Ishikawa (cell line): ENCODE data around the gene KIAA0408.

Experiments used
- CEBPB ChIP-seq: IDR thresholded peaks from 2 replicates; pipeline ENCODE4 v1.6.1; 2012
- CREB1 ChIP-seq: IDR thresholded peaks from 2 replicates; pipeline ENCODE4 v1.6.1; 2012; ENCODE audit warnings: low read depth
- EGR1 ChIP-seq: IDR thresholded peaks from 2 replicates; pipeline ENCODE4 v1.6.1; 2012
- EP300 ChIP-seq: IDR thresholded peaks from 2 replicates; pipeline ENCODE4 v1.6.1; 2012; ENCODE audit warnings: borderline replicate concordance
- FOXM1 ChIP-seq: IDR thresholded peaks from 2 replicates; pipeline ENCODE4 v1.6.1; 2012; ENCODE audit warnings: low read depth, borderline replicate concordance
- NFIC ChIP-seq: IDR thresholded peaks from 2 replicates; pipeline ENCODE4 v1.6.1; 2012
- RAD21 ChIP-seq: IDR thresholded peaks from 2 replicates; pipeline ENCODE4 v1.6.1; 2012; ENCODE audit warnings: low read depth
- REST ChIP-seq: IDR thresholded peaks from 2 replicates; pipeline ENCODE4 v1.6.1; 2012; ENCODE audit warnings: low read depth, mild to moderate bottlenecking
- TAF1 ChIP-seq: IDR thresholded peaks from 2 replicates; pipeline ENCODE4 v1.6.1; 2012; ENCODE audit warnings: low read depth, mild to moderate bottlenecking
- TCF12 ChIP-seq: IDR thresholded peaks from 2 replicates; pipeline ENCODE4 v1.6.1; 2012; ENCODE audit warnings: low read depth
- TEAD4 ChIP-seq: IDR thresholded peaks from 2 replicates; pipeline ENCODE4 v1.6.1; 2012
- YY1 ChIP-seq: IDR thresholded peaks from 2 replicates; pipeline ENCODE4 v1.6.1; 2012; ENCODE audit warnings: low read depth
- ZBTB7A ChIP-seq: IDR thresholded peaks from 2 replicates; pipeline ENCODE4 v1.6.1; 2012; ENCODE audit warnings: low read depth
- TF ChIP-seq, protein P1 (sequence below): IDR thresholded peaks from 2 replicates; pipeline ENCODE4 v1.6.1; 2012
- TF ChIP-seq, protein P2 (sequence below): IDR thresholded peaks from 2 replicates; pipeline ENCODE4 v1.6.1; 2012

The KIAA0408 gene

GRCh38 chr6:127463056-127463455 is 3.9 kb upstream of the KIAA0408 start:
- no peak for TF ChIP-seq CREB1
- TF ChIP-seq TCF12: no peak
- TF ChIP-seq, protein P1, sequence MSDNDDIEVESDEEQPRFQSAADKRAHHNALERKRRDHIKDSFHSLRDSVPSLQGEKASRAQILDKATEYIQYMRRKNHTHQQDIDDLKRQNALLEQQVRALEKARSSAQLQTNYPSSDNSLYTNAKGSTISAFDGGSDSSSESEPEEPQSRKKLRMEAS: no peak
- TF ChIP-seq TAF1: no peak
- no peak for TF ChIP-seq EGR1
- TF ChIP-seq, protein P2, sequence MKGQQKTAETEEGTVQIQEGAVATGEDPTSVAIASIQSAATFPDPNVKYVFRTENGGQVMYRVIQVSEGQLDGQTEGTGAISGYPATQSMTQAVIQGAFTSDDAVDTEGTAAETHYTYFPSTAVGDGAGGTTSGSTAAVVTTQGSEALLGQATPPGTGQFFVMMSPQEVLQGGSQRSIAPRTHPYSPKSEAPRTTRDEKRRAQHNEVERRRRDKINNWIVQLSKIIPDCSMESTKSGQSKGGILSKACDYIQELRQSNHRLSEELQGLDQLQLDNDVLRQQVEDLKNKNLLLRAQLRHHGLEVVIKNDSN: no peak
- no peak for TF ChIP-seq CEBPB
- no peak for TF ChIP-seq NFIC

DNA sequence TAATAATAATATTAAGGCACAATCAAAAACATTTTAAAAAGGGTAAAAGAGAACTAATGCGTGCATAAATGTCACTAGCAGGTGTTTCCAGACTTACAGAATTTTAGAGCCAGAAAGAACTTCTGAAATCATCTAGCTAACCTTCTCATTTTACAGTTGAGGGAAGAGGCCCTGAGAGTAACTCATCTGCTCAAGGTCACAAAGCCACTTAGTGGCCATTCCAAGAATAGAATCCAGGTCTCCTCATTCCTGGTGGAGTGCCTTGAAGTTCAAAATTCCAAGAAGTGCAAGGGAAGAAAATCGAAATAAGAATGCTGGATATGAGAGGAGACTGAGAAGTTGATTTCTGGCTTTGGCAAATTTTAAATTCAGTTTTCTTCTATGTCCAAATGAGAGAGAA is 3.2 kb upstream of the KIAA0408 start:
- TF ChIP-seq RAD21: no peak
- no peak for TF ChIP-seq TAF1
- TF ChIP-seq, protein P1: no peak
- no peak for TF ChIP-seq CEBPB
- no peak for TF ChIP-seq TEAD4
- no peak for TF ChIP-seq REST
- no peak for TF ChIP-seq CREB1
- TF ChIP-seq TCF12: no peak
- no peak for TF ChIP-seq FOXM1
- no peak for TF ChIP-seq YY1
- TF ChIP-seq ZBTB7A: no peak

DNA sequence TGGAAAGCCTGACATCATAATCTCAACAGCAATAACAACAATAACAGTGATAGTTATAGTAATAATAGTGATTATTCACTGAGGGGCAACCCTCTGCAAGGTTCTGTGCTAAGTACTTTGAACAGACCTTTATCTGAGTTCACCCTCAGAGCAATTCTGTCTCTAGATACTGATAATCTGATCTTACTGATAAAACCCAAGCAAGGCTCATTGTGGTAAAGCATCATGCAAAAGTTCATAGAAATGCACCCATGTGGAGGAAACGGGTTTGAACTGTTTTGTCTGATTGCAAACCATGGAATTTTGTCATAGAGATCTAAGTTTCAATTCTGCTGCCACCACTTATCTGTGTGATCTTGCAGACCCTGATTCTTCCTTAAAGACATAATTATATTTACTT is 1.3 kb upstream of the KIAA0408 start:
- no peak for TF ChIP-seq YY1
- TF ChIP-seq EP300: no peak
- no peak for TF ChIP-seq TCF12
- TF ChIP-seq TAF1: no peak
- no peak for TF ChIP-seq RAD21
- TF ChIP-seq REST: no peak
- TF ChIP-seq, protein P1: no peak
- TF ChIP-seq FOXM1: no peak
- no peak for TF ChIP-seq EGR1
- no peak for TF ChIP-seq CREB1
- no peak for TF ChIP-seq NFIC
- TF ChIP-seq ZBTB7A: no peak
- TF ChIP-seq TEAD4: no peak

DNA sequence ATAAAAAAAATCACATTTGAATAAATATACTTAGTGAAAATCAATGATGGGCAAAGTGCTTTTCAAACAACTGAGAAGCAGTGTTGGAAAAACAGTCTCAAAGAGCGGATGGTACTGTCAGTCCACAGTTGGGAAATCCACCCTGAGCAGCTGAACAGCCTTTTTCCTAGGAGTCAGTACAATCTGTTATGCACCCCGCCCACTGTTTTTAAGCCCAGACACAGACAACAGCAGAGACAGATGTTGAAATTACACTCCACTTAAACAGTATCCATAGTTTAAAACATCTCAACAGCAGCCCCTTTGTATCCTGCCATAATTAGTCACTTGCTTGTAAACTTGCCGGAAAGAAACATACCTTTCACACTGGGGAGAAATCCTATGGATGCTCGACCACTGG is 372 bp downstream of the KIAA0408 start:
- no peak for TF ChIP-seq CEBPB
- TF ChIP-seq YY1: no peak
- TF ChIP-seq NFIC: no peak
- TF ChIP-seq REST: no peak
- no peak for TF ChIP-seq ZBTB7A
- TF ChIP-seq EGR1: no peak
- no peak for TF ChIP-seq TCF12
- TF ChIP-seq, protein P1: no peak
- TF ChIP-seq, protein P2: no peak
- no peak for TF ChIP-seq CREB1
- TF ChIP-seq FOXM1: no peak
- TF ChIP-seq RAD21: no peak
- TF ChIP-seq TAF1: no peak
- TF ChIP-seq TEAD4: no peak
- TF ChIP-seq EP300: no peak

- TF ChIP-seq RAD21 (no peak), ZBTB7A (no peak), CEBPB (no peak)
- TF ChIP-seq, protein P1: no peak
Measured at GRCh38 chr6:127458222-127458621, 967 bp downstream of the KIAA0408 start.
